Activated CD4-positive, alpha-beta T cell treated with anti-CD3 and anti-CD28 coated beads, Interleukin-2, amount 50 U/mL, for 16 hours (primary cell): ENCODE results near the gene SMC1A.

Experiments used
- DNase-seq: peaks from one replicate; pipeline ENCODE4 v3.0.0-alpha.2; 2020

Gene SMC1A

DNA sequence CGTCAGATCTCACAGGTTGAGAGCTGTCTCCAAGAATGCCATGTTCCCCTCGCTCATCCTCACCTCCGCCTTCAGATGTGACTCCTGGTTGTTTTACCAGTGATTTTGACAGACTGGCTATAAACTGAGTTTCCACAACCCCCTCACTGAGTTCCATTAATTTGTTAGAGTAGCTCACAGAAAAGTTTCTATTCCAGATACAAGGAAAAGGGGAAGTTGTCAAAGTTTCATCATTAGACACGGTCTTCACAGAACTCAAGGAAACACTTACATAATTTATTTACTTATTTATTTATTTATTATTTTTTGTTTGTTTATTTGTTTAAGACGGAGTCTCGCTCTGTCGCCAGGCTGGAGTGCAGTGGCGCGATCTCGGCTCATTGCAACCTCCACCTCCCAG lies 85.4 kb downstream of the SMC1A start:
- DNase-seq: no peak

DNA sequence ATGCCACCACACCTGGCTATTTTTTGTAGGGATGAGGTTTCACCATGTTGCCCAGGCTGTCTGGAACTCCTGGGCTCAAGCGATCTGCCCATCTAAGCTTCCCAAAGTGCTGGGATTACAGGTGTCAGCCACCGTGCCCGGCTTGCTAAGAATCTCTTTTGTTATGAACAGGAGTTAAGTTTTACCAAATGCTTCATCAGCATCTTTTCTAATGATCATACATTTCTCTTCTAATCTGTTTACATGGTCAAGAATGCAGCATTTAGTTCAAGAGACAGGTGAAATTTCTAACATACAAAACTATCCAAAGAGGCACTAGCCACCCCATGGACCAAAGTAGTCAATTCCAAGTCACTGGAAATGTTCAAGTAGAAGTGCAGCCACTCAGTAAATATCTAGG lies 88.6 kb downstream of the SMC1A start:
- DNase-seq: no peak

GRCh38 chrX:53332204-53332603 lies 90.2 kb downstream of the SMC1A start:
- no peak for DNase-seq

DNA sequence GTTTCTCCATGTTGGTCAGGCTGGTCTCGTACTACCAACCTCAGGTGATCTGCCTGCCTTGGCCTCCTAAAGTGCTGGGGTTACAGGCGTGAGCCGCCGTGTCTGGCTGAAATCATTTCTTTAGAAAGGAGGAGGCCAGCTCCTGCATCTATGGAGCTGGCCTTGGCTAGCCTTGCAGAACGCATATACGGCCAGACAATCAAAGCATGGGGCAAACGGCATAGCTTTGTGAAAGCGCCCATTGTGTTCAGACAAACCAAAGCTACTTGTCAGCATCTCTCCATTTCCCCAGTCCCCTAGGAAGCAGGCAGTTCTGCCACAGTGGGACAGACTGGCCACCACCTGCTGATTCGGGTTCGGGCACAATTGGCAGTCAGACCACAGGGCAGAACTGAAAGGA lies 92.1 kb downstream of the SMC1A start:
- no peak for DNase-seq

DNA sequence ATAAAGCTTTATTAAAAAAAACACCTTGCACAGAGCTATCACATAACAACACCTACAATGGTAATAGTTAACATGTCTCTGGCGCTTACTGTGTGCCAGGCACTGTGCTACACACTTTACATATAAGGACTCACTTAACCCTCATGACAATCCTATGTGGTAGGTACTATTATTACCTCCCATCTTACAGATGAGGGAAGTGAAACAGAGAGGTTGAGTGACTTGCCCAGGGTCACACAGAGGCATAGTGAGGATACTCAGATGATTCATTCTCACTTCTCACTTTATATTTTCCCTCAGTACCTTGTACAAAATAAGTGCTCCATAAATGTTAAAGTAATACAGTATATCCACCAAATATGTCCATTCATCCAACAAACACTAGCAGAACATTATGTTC lies 97.7 kb downstream of the SMC1A start:
- no peak for DNase-seq
